ENCODE measurements around the gene BCL11B. TPM values are rescaled to one million over a fixed set of nuclear protein-coding genes. Genes with fewer than 3 reads are reported as not detected.

BCL11B gene
- total and polyA plus RNA-seq, 9 of the 15 experiments (the other 6 are each of a cell fraction or from before 2014, with no cell fraction given): 0.09 TPM; not detected in 8

DNA sequence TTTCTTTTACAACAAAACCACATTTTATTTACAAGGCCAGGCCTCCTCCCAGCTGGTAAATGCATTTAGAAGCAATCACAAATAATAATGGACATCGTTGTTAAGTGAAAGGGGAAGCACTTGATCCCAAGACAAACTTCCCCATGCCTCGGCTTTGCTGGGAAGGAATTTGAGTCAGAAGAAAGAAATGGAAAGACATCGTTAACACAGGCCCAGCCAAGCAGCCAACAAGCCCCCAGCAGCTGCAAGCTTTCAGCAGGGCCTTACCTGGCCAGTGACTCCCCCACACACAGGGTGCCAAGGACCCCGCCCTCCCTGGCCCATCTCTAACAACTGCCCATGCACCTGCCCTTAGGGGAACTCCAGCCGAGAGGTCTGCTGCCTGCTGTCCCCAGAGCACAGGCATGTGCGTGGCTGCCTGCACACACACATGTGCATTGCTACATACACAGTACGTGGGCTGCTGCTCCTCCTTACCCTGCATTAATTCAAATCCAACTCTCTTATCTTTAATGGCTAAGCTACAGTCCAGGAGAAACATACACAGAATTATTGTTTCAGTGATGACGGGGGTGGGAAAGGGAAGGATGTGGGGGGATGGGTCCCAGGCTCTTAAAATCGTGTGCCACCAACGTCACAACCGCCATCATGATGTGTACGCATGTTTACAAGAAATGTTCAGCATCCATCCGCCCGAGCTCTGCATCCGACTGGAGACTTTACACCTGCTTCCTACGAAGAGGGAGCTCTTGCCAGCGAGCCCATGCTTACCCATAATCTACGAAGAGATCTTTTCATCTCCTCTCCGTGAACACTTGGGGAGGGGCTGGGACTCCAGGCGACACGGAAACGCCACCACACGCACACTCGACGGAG is 9.8 kb downstream of the BCL11B start (continued):
- TF ChIP-seq, protein P1, sequence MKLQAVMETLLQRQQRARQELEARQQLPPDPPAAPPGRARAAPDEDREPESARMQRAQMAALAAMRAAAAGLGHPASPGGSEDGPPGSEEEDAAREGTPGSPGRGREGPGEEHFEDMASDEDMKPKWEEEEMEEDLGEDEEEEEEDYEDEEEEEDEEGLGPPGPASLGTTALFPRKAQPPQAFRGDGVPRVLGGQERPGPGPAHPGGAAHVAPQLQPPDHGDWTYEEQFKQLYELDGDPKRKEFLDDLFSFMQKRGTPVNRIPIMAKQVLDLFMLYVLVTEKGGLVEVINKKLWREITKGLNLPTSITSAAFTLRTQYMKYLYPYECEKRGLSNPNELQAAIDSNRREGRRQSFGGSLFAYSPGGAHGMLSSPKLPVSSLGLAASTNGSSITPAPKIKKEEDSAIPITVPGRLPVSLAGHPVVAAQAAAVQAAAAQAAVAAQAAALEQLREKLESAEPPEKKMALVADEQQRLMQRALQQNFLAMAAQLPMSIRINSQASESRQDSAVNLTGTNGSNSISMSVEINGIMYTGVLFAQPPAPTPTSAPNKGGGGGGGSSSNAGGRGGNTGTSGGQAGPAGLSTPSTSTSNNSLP (IDR thresholded peaks at IDR 0.05; ENCODE audit: borderline replicate concordance, low read depth, low read length): no peak
- no peak for TF ChIP-seq ZNF133 (CRISPR knock-in tag; IDR thresholded peaks at IDR 0.05)
- no peak for TF ChIP-seq MTA2 (IDR thresholded peaks at IDR 0.05; ENCODE audit: low read depth)
- TF ChIP-seq, protein P2, sequence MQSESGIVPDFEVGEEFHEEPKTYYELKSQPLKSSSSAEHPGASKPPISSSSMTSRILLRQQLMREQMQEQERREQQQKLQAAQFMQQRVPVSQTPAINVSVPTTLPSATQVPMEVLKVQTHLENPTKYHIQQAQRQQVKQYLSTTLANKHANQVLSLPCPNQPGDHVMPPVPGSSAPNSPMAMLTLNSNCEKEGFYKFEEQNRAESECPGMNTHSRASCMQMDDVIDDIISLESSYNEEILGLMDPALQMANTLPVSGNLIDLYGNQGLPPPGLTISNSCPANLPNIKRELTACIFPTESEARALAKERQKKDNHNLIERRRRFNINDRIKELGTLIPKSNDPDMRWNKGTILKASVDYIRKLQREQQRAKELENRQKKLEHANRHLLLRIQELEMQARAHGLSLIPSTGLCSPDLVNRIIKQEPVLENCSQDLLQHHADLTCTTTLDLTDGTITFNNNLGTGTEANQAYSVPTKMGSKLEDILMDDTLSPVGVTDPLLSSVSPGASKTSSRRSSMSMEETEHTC (IDR thresholded peaks at IDR 0.05): no peak
